ENCODE measurements around the gene ASXL1. TPM values are rescaled to one million over a fixed set of nuclear protein-coding genes. Genes with fewer than 3 reads are reported as not detected.

The ASXL1 gene
- total and polyA plus RNA-seq, 9 of the 15 experiments (the other 6 are each of a cell fraction or from before 2014, with no cell fraction given), result 6.5 to 65.3 (median 32.3) TPM

DNA sequence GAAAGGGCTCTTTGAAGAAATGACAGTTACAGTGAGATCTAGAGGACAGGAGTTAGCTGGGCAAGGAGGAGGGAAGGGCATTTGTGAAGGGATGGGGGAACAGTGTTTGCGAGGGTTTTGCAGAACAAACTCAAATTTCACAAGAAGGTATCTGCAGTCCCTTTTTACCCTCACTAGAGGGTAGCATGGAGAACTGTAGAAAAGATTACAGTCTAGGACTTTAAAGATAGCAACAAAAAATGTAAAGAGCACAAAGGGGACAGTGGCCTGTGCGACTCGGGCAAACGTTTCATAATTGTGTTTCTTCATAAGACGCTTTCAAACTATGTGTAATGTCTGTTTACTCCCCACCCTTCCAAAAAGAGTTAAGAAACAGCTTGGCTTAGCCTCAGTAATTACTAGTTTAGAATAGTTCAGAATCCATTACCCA, 21.2 kb upstream of the ASXL1 start (continued):
- TF ChIP-seq ZFX (CRISPR knock-in tag; IDR thresholded peaks at IDR 0.05) (peak; percentile 15; the same call in 1 of the 2 replicates), ZNF586 (CRISPR knock-in tag; conservative IDR thresholded peaks at IDR 0.05) (no peak), THRAP3 (IDR thresholded peaks at IDR 0.05; ENCODE audit: borderline replicate concordance) (no peak), ZBTB49 (CRISPR knock-in tag; IDR thresholded peaks at IDR 0.05; ENCODE audit: borderline replicate concordance) (no peak), CEBPG (CRISPR knock-in tag; IDR thresholded peaks at IDR 0.05) (peak; percentile 39; the same call in 1 of the 2 replicates), CEBPG (tag; conservative IDR thresholded peaks at IDR 0.05 in 1 of 2, IDR thresholded peaks at IDR 0.05 in 1 of 2) (peak in 1 of 2 experiments; percentile 57; a peak in 2 of 4 replicates), ZSCAN32 (CRISPR knock-in tag; IDR thresholded peaks at IDR 0.05) (no peak), PCBP1 (IDR thresholded peaks at IDR 0.05; ENCODE audit: low read depth, low read length, poor library complexity, severe bottlenecking) (no peak), SMC3 (conservative IDR thresholded peaks at IDR 0.05; ENCODE audit: insufficient read depth, low read depth, low read length) (0 out of 2 replicates have a peak, but pooled peaks have one; percentile 39), ARNT (IDR thresholded peaks at IDR 0.05) (0 out of 4 replicates have a peak, but pooled peaks of 1 of the 2 experiments have one; percentile 35), STAT5B (CRISPR knock-in tag; IDR thresholded peaks at IDR 0.05) (no peak), ZNF507 (tag; conservative IDR thresholded peaks at IDR 0.05) (peak; percentile 97)
- TF ChIP-seq, protein P1, sequence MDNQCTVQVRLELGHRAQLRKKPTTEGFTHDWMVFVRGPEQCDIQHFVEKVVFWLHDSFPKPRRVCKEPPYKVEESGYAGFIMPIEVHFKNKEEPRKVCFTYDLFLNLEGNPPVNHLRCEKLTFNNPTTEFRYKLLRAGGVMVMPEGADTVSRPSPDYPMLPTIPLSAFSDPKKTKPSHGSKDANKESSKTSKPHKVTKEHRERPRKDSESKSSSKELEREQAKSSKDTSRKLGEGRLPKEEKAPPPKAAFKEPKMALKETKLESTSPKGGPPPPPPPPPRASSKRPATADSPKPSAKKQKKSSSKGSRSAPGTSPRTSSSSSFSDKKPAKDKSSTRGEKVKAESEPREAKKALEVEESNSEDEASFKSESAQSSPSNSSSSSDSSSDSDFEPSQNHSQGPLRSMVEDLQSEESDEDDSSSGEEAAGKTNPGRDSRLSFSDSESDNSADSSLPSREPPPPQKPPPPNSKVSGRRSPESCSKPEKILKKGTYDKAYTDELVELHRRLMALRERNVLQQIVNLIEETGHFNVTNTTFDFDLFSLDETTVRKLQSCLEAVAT (IDR thresholded peaks at IDR 0.05), result peak in 1 of 2 experiments; percentile 58; a peak in 1 of 4 replicates
- TF ChIP-seq, protein P2, sequence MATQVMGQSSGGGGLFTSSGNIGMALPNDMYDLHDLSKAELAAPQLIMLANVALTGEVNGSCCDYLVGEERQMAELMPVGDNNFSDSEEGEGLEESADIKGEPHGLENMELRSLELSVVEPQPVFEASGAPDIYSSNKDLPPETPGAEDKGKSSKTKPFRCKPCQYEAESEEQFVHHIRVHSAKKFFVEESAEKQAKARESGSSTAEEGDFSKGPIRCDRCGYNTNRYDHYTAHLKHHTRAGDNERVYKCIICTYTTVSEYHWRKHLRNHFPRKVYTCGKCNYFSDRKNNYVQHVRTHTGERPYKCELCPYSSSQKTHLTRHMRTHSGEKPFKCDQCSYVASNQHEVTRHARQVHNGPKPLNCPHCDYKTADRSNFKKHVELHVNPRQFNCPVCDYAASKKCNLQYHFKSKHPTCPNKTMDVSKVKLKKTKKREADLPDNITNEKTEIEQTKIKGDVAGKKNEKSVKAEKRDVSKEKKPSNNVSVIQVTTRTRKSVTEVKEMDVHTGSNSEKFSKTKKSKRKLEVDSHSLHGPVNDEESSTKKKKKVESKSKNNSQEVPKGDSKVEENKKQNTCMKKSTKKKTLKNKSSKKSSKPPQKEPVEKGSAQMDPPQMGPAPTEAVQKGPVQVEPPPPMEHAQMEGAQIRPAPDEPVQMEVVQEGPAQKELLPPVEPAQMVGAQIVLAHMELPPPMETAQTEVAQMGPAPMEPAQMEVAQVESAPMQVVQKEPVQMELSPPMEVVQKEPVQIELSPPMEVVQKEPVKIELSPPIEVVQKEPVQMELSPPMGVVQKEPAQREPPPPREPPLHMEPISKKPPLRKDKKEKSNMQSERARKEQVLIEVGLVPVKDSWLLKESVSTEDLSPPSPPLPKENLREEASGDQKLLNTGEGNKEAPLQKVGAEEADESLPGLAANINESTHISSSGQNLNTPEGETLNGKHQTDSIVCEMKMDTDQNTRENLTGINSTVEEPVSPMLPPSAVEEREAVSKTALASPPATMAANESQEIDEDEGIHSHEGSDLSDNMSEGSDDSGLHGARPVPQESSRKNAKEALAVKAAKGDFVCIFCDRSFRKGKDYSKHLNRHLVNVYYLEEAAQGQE (IDR thresholded peaks at IDR 0.05; ENCODE audit: borderline replicate concordance), result peak; percentile 67
- TF ChIP-seq, protein P2 (CRISPR knock-in tag; IDR thresholded peaks at IDR 0.05; ENCODE audit: low read depth), result no peak
